Breast epithelium (tissue), 3 donors: ENCODE data around the gene DNAJA3.

Source experiments
- CTCF ChIP-seq, 3 donors: fragments of 450-650 bp; IDR thresholded peaks; one replicate each; pipeline ENCODE4 v1.5.1; 2016 to 2017; ENCODE audit warnings: antibody characterized with exemption in 3 of 3, mild to moderate bottlenecking in 3 of 3, moderate library complexity in 3 of 3
- POLR2A ChIP-seq: fragments of 450-650 bp; IDR thresholded peaks from one replicate; pipeline ENCODE4 v1.6.1; 2016; ENCODE audit warnings: antibody characterized with exemption, mild to moderate bottlenecking, moderate library complexity
- POLR2AphosphoS5 ChIP-seq, 3 donors: sonication (generic); formaldehyde crosslinking; IDR thresholded peaks; one replicate each; pipeline ENCODE4 v1.6.1; 2017; ENCODE audit warnings: antibody characterized with exemption in 3 of 3

DNA sequence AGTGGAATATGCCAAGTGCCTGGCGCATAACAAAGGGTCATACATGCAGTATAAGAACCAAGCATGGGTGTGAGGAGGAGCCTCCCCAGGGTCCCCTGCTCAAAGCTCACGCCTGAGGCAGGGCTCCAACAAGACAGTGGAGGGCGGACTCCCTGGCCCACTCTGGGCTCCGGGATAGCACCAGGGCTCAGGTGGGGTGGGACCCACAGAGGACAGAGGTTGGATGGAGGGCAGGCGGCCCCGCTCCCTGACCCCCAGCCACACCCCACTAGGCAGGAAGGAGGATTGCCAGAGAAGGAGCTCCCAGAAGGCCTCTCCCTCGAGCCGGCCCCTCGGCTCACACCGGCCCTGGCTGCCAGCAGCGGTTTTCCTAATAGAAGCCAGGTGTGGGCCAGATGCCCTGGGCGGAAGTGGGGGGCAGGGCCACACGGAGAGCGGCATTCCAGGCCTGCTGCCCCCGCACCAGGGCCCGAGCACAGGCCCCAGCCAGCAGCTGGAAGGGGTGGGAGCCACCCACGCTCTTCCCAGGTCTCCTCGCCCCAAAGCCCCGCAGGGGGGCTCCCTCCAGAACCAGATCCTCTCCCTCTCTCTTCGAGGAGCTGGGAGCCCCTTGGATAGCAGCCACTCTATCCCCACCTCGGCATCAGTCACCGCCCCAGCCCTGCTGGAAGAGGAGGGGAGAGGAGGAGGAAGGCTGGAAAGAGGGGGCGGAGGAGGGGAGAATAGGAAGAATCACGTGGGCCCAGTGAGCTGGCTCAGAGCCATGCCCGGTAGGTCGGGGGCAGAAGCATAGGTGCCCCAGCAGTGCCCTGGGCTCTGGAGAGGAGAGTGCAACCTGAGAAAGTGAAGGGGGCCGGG, 33.1 kb upstream of the DNAJA3 start:
- no peak for TF ChIP-seq POLR2A
- no peak for TF ChIP-seq CTCF (IDR thresholded peaks at IDR 0.05)
- peak in 1 of 3 donors; percentile 33 for TF ChIP-seq POLR2AphosphoS5 (IDR thresholded peaks at IDR 0.05)
